Measurements from ENCODE around the gene HMG20A. TPM values are rescaled to one million over a fixed set of nuclear protein-coding genes. Genes with fewer than 3 reads are reported as not detected.
"Not testable (repeated sequence)": the region's sequence is repeated elsewhere in the genome, so short reads cannot be mapped to it uniquely, and the experiment has no call there.

The HMG20A gene
- total RNA-seq, 3 donors from 2014 or later = 35.8 to 48.2 (median 46.4) TPM

- no peak for TF ChIP-seq POLR2AphosphoS5 (IDR thresholded peaks at IDR 0.05)
- TF ChIP-seq POLR2A (IDR thresholded peaks at IDR 0.05) = no peak
- TF ChIP-seq, protein P1, sequence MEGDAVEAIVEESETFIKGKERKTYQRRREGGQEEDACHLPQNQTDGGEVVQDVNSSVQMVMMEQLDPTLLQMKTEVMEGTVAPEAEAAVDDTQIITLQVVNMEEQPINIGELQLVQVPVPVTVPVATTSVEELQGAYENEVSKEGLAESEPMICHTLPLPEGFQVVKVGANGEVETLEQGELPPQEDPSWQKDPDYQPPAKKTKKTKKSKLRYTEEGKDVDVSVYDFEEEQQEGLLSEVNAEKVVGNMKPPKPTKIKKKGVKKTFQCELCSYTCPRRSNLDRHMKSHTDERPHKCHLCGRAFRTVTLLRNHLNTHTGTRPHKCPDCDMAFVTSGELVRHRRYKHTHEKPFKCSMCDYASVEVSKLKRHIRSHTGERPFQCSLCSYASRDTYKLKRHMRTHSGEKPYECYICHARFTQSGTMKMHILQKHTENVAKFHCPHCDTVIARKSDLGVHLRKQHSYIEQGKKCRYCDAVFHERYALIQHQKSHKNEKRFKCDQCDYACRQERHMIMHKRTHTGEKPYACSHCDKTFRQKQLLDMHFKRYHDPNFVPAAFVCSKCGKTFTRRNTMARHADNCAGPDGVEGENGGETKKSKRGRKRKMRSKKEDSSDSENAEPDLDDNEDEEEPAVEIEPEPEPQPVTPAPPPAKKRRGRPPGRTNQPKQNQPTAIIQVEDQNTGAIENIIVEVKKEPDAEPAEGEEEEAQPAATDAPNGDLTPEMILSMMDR (IDR thresholded peaks at IDR 0.05) = no peak
- Histone ChIP-seq H3K36me3 (no peaks in the 10 kb centered on the region), H3K9me3 (peaks cover 31 to 44% of the 10 kb centered on the region in 2 donors), H3K27me3 (no peaks in the 10 kb centered on the region), H3K4me3 (no peak overlapping the region), H3K27ac (no peak overlapping the region), H3K4me1 (no peaks in the 10 kb centered on the region)
- no peak for DNase-seq (ENCODE audit: low spot score in 2 of 2)
- intact Hi-C loops (cut with DNase I; ENCODE audit: low total_unique reads) = no loop called here
Observed at GRCh38 chr15:77398927-77399326, 21.8 kb upstream of the HMG20A start.

- Histone ChIP-seq H3K27ac (no peak overlapping the region), H3K4me1 (no peaks in the 10 kb centered on the region), H3K36me3 (no peaks in the 10 kb centered on the region), H3K9me3 (peaks cover 28 to 38% of the 10 kb centered on the region in 2 donors), H3K27me3 (no peaks in the 10 kb centered on the region), H3K4me3 (no peak overlapping the region)
- intact Hi-C loops (cut with DNase I; ENCODE audit: low total_unique reads) = no loop called here
- DNase-seq (ENCODE audit: low spot score in 2 of 2) = no peak
- TF ChIP-seq POLR2AphosphoS5 (IDR thresholded peaks at IDR 0.05) = no peak
- TF ChIP-seq POLR2A (IDR thresholded peaks at IDR 0.05) = no peak
- TF ChIP-seq, protein P1 (IDR thresholded peaks at IDR 0.05) = no peak
Observed at GRCh38 chr15:77400258-77400657, 20.4 kb upstream of the HMG20A start.

DNA sequence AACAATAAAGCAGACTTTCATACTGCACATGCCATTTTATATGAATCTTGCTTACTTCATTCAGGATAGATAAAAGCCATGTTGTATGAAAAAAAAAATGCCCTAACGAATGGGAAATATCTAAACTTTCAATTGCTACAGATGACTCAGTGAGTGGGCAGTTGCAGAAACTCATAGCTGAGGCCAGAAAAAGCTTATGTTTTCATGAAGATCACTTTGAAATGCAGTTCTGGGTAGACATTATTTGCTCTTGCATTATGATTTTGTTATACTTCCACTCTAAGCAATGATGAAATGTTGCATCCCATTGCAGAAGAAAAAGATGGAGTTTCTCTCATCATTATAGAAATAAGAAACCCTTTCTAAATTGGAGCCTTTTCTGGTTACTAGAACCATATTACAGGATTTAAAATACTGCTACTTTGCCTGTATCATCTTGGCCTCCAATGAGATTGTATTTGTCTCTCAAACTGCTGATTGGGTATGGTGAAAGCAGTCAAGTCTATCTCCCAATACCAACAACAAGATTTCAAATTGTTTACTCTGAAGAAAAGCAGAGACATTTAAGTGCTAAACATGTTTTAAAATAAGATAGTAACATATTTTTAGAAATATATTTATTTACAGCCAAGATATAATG is 17.8 kb upstream of the HMG20A start:
- Histone ChIP-seq H3K27me3 (no peaks in the 10 kb centered on the region), H3K4me3 (no peak overlapping the region), H3K9me3 (peaks cover 19 to 26% of the 10 kb centered on the region in 2 donors), H3K36me3 (no peaks in the 10 kb centered on the region), H3K4me1 (no peaks in the 10 kb centered on the region), H3K27ac (no peak overlapping the region)
- intact Hi-C loops (cut with DNase I; ENCODE audit: low total_unique reads) = no loop called here
- DNase-seq (ENCODE audit: low spot score in 2 of 2) = no peak
- TF ChIP-seq POLR2A (IDR thresholded peaks at IDR 0.05) (no peak), POLR2AphosphoS5 (IDR thresholded peaks at IDR 0.05) (no peak)
- TF ChIP-seq, protein P1 (IDR thresholded peaks at IDR 0.05) = no peak

DNA sequence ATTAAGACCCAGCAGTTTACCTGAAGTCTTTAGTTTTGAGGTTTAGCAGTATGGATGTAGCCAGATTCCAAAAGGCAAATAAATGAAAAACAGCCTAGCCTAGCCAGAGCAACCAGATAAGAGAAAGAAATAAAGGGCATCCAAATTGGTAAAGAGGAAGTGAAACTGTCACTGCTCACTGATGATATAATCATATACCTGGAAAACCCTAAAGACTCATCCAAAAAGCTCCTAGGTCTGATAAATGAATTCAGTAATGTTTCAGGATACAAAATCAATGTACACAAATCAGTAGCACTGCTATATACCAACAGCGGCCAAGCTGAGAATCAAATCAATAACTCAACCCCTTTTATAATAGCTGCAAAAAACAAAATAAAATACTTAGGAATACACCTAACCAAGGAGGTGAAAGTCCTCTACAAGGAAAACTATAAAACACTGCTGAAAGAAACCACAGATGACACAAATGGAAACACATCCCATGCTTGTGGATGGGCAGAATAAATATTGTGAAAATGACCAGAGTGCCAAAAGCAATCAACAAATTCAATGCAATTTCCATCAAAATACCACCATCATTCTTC is 14.4 kb upstream of the HMG20A start:
- DNase-seq (ENCODE audit: low spot score in 2 of 2); H3K4me3 ChIP-seq; intact Hi-C loops (cut with DNase I; ENCODE audit: low total_unique reads); H3K36me3 ChIP-seq; H3K27me3 ChIP-seq; H3K27ac ChIP-seq; H3K9me3 ChIP-seq; H3K4me1 ChIP-seq: not testable (repeated sequence)

GRCh38 chr15:77406846-77407245 is 13.8 kb upstream of the HMG20A start:
- H3K9me3 ChIP-seq = no peaks in the 10 kb centered on the region
- no peak for TF ChIP-seq POLR2A (IDR thresholded peaks at IDR 0.05)
- no peak for TF ChIP-seq POLR2AphosphoS5 (IDR thresholded peaks at IDR 0.05)
- no peaks in the 10 kb centered on the region for H3K4me1 ChIP-seq
- no peaks in the 10 kb centered on the region for H3K36me3 ChIP-seq
- H3K4me3 ChIP-seq = no peak overlapping the region
- no peak for DNase-seq (ENCODE audit: low spot score in 2 of 2)
- intact Hi-C loops (cut with DNase I; ENCODE audit: low total_unique reads) = no loop called here
- H3K27ac ChIP-seq = no peak overlapping the region
- no peaks in the 10 kb centered on the region for H3K27me3 ChIP-seq

DNA sequence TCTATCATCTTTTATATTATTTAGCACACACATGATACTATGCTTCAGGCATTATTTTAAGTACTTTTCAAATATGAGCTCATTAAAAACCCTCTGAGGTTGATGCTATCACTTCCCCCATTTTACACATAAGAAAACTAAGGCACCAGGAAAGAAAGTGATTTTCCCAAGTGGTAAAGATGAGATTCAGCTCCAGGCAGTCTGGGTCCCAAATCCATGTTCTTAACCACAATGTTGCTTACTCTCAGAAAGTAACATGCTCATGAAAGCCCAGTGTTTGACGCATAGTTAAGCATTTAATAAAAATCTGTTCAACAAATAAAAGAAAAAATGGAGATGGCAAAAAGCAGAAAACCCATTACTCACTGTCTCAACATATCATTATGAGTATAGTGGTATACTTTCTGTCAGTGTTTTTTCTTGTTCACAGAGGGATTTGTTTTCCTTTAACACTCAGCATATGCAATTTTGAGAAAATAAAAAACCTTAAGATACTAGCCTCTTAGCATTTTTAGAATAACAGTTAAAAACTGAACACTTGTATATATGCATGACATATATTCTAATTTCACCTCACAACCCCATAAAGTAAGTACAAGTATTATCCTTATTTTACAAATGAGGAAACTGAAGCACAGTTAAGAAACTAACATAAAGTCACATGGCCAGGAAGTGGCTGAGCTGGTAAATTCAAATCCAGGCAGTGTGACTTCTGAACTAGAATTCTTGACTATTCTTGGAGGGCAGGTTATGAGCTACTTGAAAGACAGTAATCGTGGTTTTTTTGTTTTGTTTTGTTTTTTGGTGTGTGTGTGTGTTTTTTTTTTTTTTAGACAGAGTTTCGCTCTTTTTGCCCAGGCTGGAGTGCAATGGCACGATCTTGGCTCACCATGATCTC is 11.2 kb upstream of the HMG20A start:
- no peak overlapping the region for H3K27ac ChIP-seq
- no peak overlapping the region for H3K4me3 ChIP-seq
- H3K4me1 ChIP-seq = peaks cover 0 to 9% of the 10 kb centered on the region in 2 donors
- DNase-seq (ENCODE audit: low spot score in 2 of 2) = no peak
- intact Hi-C loops (cut with DNase I; ENCODE audit: low total_unique reads) = no loop called here
- no peak for TF ChIP-seq POLR2A (IDR thresholded peaks at IDR 0.05)
- TF ChIP-seq, protein P1 (IDR thresholded peaks at IDR 0.05) = no peak
- TF ChIP-seq POLR2AphosphoS5 (IDR thresholded peaks at IDR 0.05) = no peak
- no peaks in the 10 kb centered on the region for H3K9me3 ChIP-seq
- H3K36me3 ChIP-seq = no peaks in the 10 kb centered on the region
- H3K27me3 ChIP-seq = no peaks in the 10 kb centered on the region

- DNase-seq (ENCODE audit: low spot score in 2 of 2); H3K27me3 ChIP-seq; H3K9me3 ChIP-seq; H3K4me1 ChIP-seq; H3K4me3 ChIP-seq; H3K27ac ChIP-seq; intact Hi-C loops (cut with DNase I; ENCODE audit: low total_unique reads); H3K36me3 ChIP-seq: not testable (repeated sequence)
Observed at GRCh38 chr15:77410157-77410500, 10.6 kb upstream of the HMG20A start.
